Lung (tissue), 12 donors: ENCODE measurements around the gene WWC2. TPM values are rescaled to one million over a fixed set of nuclear protein-coding genes. Genes with fewer than 3 reads are reported as not detected.

Source experiments
- ATAC-seq: fragments of 200-7000 bp; cut with Tn5 transposase; one replicate; pipeline ENCODE4 v1.9.1; 2020; ENCODE audit warnings: moderate number of reproducible peaks; ENCODE audit not compliant: insufficient read depth, low FRiP score
- DNase-seq, 3 donors: peaks; one replicate each; pipeline ENCODE4 v3.0.0-alpha.2; 2013 to 2017
- H3K27ac ChIP-seq, 2 donors: one replicate each; pipeline ENCODE4 v1.5.1; 2013; ENCODE audit warnings: mild to moderate bottlenecking in 2 of 2, moderate library complexity in 2 of 2, control low read depth in 1 of 2, inconsistent platforms in 1 of 2, low read depth in 1 of 2, low read length in 1 of 2
- H3K27me3 ChIP-seq, 3 donors: one replicate each; pipeline ENCODE4 v1.5.1; 2013; ENCODE audit warnings: low read length in 2 of 3; ENCODE audit not compliant: control insufficient read depth in 3 of 3, insufficient read depth in 3 of 3
- H3K36me3 ChIP-seq, 4 donors: one replicate each; pipeline ENCODE4 v1.5.1; 2013; ENCODE audit warnings: low read length in 4 of 4, mild to moderate bottlenecking in 1 of 4, moderate library complexity in 1 of 4; ENCODE audit not compliant: control insufficient read depth in 4 of 4, insufficient read depth in 4 of 4
- H3K4me1 ChIP-seq, 5 donors: one replicate each; pipeline ENCODE4 v1.5.1; 2013; ENCODE audit warnings: low read length in 5 of 5, mild to moderate bottlenecking in 2 of 5, moderate library complexity in 1 of 5; ENCODE audit not compliant: control insufficient read depth in 5 of 5, insufficient read depth in 5 of 5
- H3K4me3 ChIP-seq: one replicate; pipeline ENCODE4 v1.5.1; 2013; ENCODE audit warnings: mild to moderate bottlenecking, control low read depth, moderate library complexity
- H3K9ac ChIP-seq, 2 donors: one replicate each; pipeline ENCODE4 v1.5.1; 2013; ENCODE audit warnings: low read length in 2 of 2, control low read depth in 1 of 2; ENCODE audit not compliant: insufficient read depth in 1 of 2
- H3K9me3 ChIP-seq, 4 donors: one replicate each; pipeline ENCODE4 v1.5.1; 2013; ENCODE audit warnings: low read length in 3 of 4, mild to moderate bottlenecking in 1 of 4, moderate library complexity in 1 of 4; ENCODE audit not compliant: control insufficient read depth in 4 of 4, insufficient read depth in 3 of 4
- WGBS, 2 donors: extraction: QIAGEN DNeasy Blood & Tissue Kit; methylation state at CpG; one replicate each; pipeline ENCODE4 v1.1.7; 2013; 5-methylcytosine and 5-hydroxymethylcytosine counted together
- polyA plus RNA-seq, 2 donors: library from polyadenylated mRNA; stranded (reverse); fragments of 200-250 nt; gene quantifications; one replicate each; pipeline ENCODE4 v1.2.1, GENCODE V29; 2013
- total RNA-seq, 2 donors: library from RNA; depleted of rRNA in 1 of 2; stranded (reverse); fragments of >200 nt in 1 of 2; gene quantifications; one replicate each; pipeline ENCODE4 v1.2.1, GENCODE V29; 2014 to 2021
- TF ChIP-seq, protein P1 (sequence below): IDR thresholded peaks from 2 replicates; pipeline ENCODE4 v1.5.1; 2012; ENCODE audit warnings: mild to moderate bottlenecking; ENCODE audit errors: control extremely low read depth, extremely low read depth
- donor health status: control.
- donor health status: control.
- donor health status: Bipolar disorder and iron deficiency.
- donor health status: healthy.
- donor health status: DM: yes; HTN: yes; CAD: no.

The WWC2 gene
- total and polyA plus RNA-seq, 4 donors = 15.6 to 124 (median 45.2) TPM

DNA sequence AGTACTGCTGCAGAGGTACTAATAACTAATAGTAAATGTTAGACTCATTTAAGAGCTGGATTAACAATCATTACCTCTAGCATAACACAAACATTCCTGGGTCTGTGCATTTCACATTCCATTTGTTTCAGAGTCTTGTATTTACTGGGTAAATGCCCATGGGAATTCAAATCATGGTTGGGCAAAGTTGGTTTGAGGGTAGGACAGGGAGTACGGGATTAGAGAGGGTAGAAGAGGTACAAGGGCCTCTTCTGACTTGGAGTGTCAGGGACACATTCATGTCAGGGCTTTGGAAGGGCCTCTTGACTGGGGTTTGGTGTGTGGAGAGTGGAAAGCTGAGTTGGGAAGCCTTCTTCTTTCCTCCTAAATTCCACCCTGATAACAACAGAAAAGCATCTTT, 65.9 kb downstream of the WWC2 start:
- Histone ChIP-seq H3K27ac (no peak overlapping the region), H3K9ac (no peak overlapping the region), H3K36me3 (no peaks in the 10 kb centered on the region), H3K27me3 (no peaks in the 10 kb centered on the region), H3K4me1 (peaks cover 0 to 24% (median 2%) of the 10 kb centered on the region in 5 donors), H3K4me3 (no peak overlapping the region), H3K9me3 (no peaks in the 10 kb centered on the region)
- ATAC-seq (peak; percentile 74), DNase-seq (no peak)
- TF ChIP-seq, protein P1, sequence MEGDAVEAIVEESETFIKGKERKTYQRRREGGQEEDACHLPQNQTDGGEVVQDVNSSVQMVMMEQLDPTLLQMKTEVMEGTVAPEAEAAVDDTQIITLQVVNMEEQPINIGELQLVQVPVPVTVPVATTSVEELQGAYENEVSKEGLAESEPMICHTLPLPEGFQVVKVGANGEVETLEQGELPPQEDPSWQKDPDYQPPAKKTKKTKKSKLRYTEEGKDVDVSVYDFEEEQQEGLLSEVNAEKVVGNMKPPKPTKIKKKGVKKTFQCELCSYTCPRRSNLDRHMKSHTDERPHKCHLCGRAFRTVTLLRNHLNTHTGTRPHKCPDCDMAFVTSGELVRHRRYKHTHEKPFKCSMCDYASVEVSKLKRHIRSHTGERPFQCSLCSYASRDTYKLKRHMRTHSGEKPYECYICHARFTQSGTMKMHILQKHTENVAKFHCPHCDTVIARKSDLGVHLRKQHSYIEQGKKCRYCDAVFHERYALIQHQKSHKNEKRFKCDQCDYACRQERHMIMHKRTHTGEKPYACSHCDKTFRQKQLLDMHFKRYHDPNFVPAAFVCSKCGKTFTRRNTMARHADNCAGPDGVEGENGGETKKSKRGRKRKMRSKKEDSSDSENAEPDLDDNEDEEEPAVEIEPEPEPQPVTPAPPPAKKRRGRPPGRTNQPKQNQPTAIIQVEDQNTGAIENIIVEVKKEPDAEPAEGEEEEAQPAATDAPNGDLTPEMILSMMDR = no peak
- 60 to 80% methylated on average over 1 of the region's 1 CpG for WGBS, 2 donors

DNA sequence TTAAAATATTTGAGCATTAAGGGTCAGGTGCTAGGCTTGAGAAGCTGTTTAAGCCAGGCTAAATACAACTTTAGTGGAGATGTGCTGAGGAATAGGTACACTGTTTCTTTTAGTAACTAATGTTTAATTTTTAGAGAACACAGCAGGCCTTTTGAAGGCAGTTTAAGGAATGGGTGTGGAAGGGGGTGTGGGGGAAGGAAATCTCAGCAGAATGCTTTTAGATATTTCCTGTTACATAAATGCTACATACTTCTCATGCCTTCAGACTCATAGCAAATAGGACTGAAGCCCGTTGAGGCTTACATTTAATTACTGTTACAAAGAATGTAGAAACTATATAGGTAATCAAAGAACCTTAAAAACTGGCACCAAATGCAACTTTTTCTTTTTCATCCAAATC, 66.3 kb downstream of the WWC2 start:
- H3K9ac ChIP-seq = no peak overlapping the region
- ATAC-seq = peak; percentile 51
- H3K27me3 ChIP-seq = no peaks in the 10 kb centered on the region
- no peaks in the 10 kb centered on the region for H3K9me3 ChIP-seq
- no peaks in the 10 kb centered on the region for H3K36me3 ChIP-seq
- DNase-seq = peak in 2 of 3 donors; percentile 31 to 34
- H3K27ac ChIP-seq = no peak overlapping the region
- WGBS, 2 donors = 10 to 28% methylated on average over 1 of the region's 1 CpG
- H3K4me1 ChIP-seq = peaks cover 0 to 29% (median 2%) of the 10 kb centered on the region in 5 donors
- no peak overlapping the region for H3K4me3 ChIP-seq
- TF ChIP-seq, protein P1 = no peak

DNA sequence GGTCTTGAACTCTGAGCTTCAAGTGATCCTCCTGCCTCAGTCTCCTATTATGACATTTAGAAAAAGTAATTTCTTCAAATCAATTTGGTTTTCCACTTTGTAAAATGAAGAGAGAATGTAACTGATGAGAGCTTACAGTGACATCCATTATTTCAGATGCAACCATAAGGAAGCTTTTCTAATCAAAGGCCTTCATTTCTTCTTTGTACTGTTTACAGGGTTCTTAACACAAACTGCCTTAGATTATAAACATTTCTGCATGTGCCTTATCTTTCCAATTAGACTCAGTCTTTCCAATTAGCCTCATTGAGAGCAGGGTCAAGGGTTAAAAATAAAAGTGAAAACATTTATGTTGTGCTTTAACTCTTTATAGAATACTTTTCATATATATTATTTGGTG, 71.8 kb downstream of the WWC2 start:
- peaks cover 0 to 2% (median 0%) of the 10 kb centered on the region in 4 donors for H3K9me3 ChIP-seq
- ATAC-seq (no peak), DNase-seq (no peak)
- no peak overlapping the region for H3K4me3 ChIP-seq
- H3K27ac ChIP-seq = no peak overlapping the region
- H3K27me3 ChIP-seq = no peaks in the 10 kb centered on the region
- no peak overlapping the region for H3K9ac ChIP-seq
- H3K36me3 ChIP-seq = no peaks in the 10 kb centered on the region
- TF ChIP-seq, protein P1 = no peak
- H3K4me1 ChIP-seq = peaks cover 9 to 29% (median 11%) of the 10 kb centered on the region in 5 donors
